Activated CD4-positive, alpha-beta T cell treated with anti-CD3 and anti-CD28 coated beads for 48 hours (primary cell): ENCODE results near the gene SPCS3.
"Not testable (repeated sequence)": the region's sequence is repeated elsewhere in the genome, so short reads cannot be mapped to it uniquely, and the experiment has no call there.

Source experiments
- DNase-seq: peaks from one replicate; pipeline ENCODE4 v3.0.0-alpha.2; 2020

The SPCS3 gene

GRCh38 chr4:176306837-176307665 is 12.7 kb upstream of the SPCS3 start:
- no peak for DNase-seq

- DNase-seq, result no peak
Observed at GRCh38 chr4:176307666-176307930, 12.2 kb upstream of the SPCS3 start.

GRCh38 chr4:176308441-176308840 is 11.3 kb upstream of the SPCS3 start:
- DNase-seq, result no peak

GRCh38 chr4:176309046-176309445 is 10.7 kb upstream of the SPCS3 start:
- DNase-seq, result no peak

- no peak for DNase-seq
Observed at GRCh38 chr4:176309772-176310171, 10.0 kb upstream of the SPCS3 start.

- no peak for DNase-seq
Observed at GRCh38 chr4:176313596-176314336, 6.0 kb upstream of the SPCS3 start.

GRCh38 chr4:176319151-176319703 is 539 bp upstream of the SPCS3 start:
- DNase-seq, result no peak

- DNase-seq, result peak; percentile 92
Observed at GRCh38 chr4:176320340-176320975, 692 bp downstream of the SPCS3 start.

- no peak for DNase-seq
Observed at GRCh38 chr4:176320976-176321361, 1.2 kb downstream of the SPCS3 start.

GRCh38 chr4:176321589-176321988 is 1.8 kb downstream of the SPCS3 start:
- DNase-seq, result no peak

GRCh38 chr4:176323511-176324160 is 3.9 kb downstream of the SPCS3 start:
- DNase-seq, result no peak

- not testable (repeated sequence) for DNase-seq
Observed at GRCh38 chr4:176324876-176325275, 5.1 kb downstream of the SPCS3 start.

- DNase-seq, result no peak
Observed at GRCh38 chr4:176333076-176333475, 13.3 kb downstream of the SPCS3 start.

- no peak for DNase-seq
Observed at GRCh38 chr4:176334066-176334465, 14.3 kb downstream of the SPCS3 start.

GRCh38 chr4:176335421-176335820 is 15.7 kb downstream of the SPCS3 start:
- no peak for DNase-seq

- DNase-seq, result no peak
Observed at GRCh38 chr4:176339936-176340761, 20.4 kb downstream of the SPCS3 start.

- no peak for DNase-seq
Observed at GRCh38 chr4:176340871-176341685, 21.3 kb downstream of the SPCS3 start.

GRCh38 chr4:176342384-176342783 is 22.6 kb downstream of the SPCS3 start:
- DNase-seq, result no peak

GRCh38 chr4:176343286-176343685 is 23.5 kb downstream of the SPCS3 start:
- no peak for DNase-seq

- DNase-seq, result not testable (repeated sequence)
Observed at GRCh38 chr4:176345346-176345745, 25.6 kb downstream of the SPCS3 start.

- DNase-seq, result not testable (repeated sequence)
Observed at GRCh38 chr4:176346836-176347235, 27.1 kb downstream of the SPCS3 start.
